Transverse colon (tissue), 4 donors: ENCODE results near the gene CALM3. TPM values are rescaled to one million over a fixed set of nuclear protein-coding genes. Genes with fewer than 3 reads are reported as not detected.

Source experiments
- DNase-seq: peaks from one replicate; pipeline ENCODE4 v3.0.0-alpha.2; 2019
- H3K27ac ChIP-seq, 4 donors: fragments of 200-600 bp; sonication (generic); 2 replicates each; pipeline ENCODE4 v1.5.1; 2016 to 2018; ENCODE audit warnings: inconsistent platforms in 4 of 4
- H3K27me3 ChIP-seq: fragments of 200-600 bp; sonication (generic); 2 replicates; pipeline ENCODE4 v1.5.1; 2017; ENCODE audit warnings: inconsistent platforms
- H3K36me3 ChIP-seq, 4 donors: fragments of 200-600 bp; sonication (generic); 2 replicates each; pipeline ENCODE4 v1.5.1; 2017 to 2019; ENCODE audit warnings: inconsistent platforms in 4 of 4
- H3K4me1 ChIP-seq, 4 donors: fragments of 200-600 bp; sonication (generic); 2 replicates each; pipeline ENCODE4 v1.5.1; 2017 to 2020; ENCODE audit warnings: inconsistent platforms in 4 of 4
- H3K4me3 ChIP-seq, 4 donors: fragments of 200-600 bp; sonication (generic); 1 replicate in 1 of 4; 2 replicates in 3 of 4; pipeline versions ENCODE4 v1.5.1 to v1.6.1; 2017 to 2019; ENCODE audit warnings: inconsistent platforms in 4 of 4
- H3K9me3 ChIP-seq, 2 donors: fragments of 200-600 bp; sonication (generic); 2 replicates each; pipeline ENCODE4 v1.5.1; 2017 to 2019; ENCODE audit warnings: inconsistent platforms in 2 of 2
- EP300 ChIP-seq: sonication (generic); formaldehyde crosslinking; IDR thresholded peaks from one replicate; pipeline ENCODE4 v1.6.1; 2017; ENCODE audit warnings: antibody characterized with exemption, low read depth
- POLR2A ChIP-seq: fragments of 450-650 bp; IDR thresholded peaks from one replicate; pipeline ENCODE4 v1.6.1; 2016; ENCODE audit warnings: antibody characterized with exemption, mild to moderate bottlenecking, moderate library complexity
- POLR2AphosphoS5 ChIP-seq, 3 donors: sonication (generic); formaldehyde crosslinking; IDR thresholded peaks; one replicate each; pipeline ENCODE4 v1.6.1; 2016; ENCODE audit warnings: antibody characterized with exemption in 3 of 3
- WGBS, 2 donors: methylation state at CpG; one replicate each; pipeline ENCODE4 v1.1.5; 2018; ENCODE audit warnings: low coverage in 1 of 2; 5-methylcytosine and 5-hydroxymethylcytosine counted together
- in situ Hi-C, 4 donors: fragments of 200-750 bp; cut with MboI; loops; one replicate each; pipeline versions ENCODE4 v1.15.0 to v1.15.1; 2017; ENCODE audit warnings: low sequenced_read_pairs in 3 of 4, low pct_ligation_motif_present in 1 of 4, low pct_unique_long_range_greater_than_20kb in 1 of 4
- intact Hi-C: fragments of 100-400 bp; cut with DNase I; formaldehyde crosslinking; loops from one replicate; pipeline ENCODE4 v1.15.1; 2023; ENCODE audit warnings: low total_unique reads
- total RNA-seq, 4 donors: library from RNA; depleted of rRNA; stranded (reverse); fragments of >200 nt; gene quantifications; one replicate each; pipeline ENCODE4 v1.1.0, GENCODE V29; 2016
- TF ChIP-seq, protein P1 (sequence below), 5 experiments: fragments of 200-600 bp in 3 of 5; fragments of 450-650 bp in 2 of 5; sonication (generic) in 3 of 5; IDR thresholded peaks; 1 replicate in 2 of 5; 2 replicates in 3 of 5; pipeline ENCODE4 v1.5.1; 2016 to 2017; ENCODE audit warnings: antibody characterized with exemption in 5 of 5, inconsistent platforms in 3 of 5, mild to moderate bottlenecking in 2 of 5, moderate library complexity in 1 of 5

Gene CALM3
- total RNA-seq, 4 donors from 2014 or later: 160 to 923 (median 194) TPM

DNA sequence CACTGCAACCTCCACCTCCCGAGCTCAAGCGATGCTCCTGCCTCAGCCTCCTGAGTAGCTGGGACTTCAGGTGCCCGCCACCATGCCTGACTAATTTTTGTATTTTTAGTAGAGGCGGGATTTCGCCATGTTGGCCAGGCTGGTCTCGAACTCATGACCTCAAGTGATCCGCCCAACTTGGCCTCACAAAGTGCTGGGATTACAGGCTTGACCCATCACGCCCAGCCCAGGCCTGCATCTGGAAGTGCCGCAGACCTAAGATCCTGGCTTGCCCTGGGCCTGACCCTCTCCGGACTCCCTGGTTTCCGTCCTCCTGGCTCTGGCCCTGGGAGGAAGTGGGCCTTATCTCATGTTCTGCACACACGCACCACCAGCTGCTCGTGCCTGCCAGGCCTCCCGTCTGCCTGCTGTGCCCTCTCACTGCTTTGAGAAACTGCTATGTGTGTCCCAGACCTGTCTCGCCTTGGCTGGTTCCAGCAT, 28.5 kb downstream of the CALM3 start:
- H3K9me3 ChIP-seq: no peaks in the 10 kb centered on the region
- in situ Hi-C loops (no loop called here), intact Hi-C loops (no loop called here)
- TF ChIP-seq, protein P1, sequence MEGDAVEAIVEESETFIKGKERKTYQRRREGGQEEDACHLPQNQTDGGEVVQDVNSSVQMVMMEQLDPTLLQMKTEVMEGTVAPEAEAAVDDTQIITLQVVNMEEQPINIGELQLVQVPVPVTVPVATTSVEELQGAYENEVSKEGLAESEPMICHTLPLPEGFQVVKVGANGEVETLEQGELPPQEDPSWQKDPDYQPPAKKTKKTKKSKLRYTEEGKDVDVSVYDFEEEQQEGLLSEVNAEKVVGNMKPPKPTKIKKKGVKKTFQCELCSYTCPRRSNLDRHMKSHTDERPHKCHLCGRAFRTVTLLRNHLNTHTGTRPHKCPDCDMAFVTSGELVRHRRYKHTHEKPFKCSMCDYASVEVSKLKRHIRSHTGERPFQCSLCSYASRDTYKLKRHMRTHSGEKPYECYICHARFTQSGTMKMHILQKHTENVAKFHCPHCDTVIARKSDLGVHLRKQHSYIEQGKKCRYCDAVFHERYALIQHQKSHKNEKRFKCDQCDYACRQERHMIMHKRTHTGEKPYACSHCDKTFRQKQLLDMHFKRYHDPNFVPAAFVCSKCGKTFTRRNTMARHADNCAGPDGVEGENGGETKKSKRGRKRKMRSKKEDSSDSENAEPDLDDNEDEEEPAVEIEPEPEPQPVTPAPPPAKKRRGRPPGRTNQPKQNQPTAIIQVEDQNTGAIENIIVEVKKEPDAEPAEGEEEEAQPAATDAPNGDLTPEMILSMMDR (IDR thresholded peaks at IDR 0.05): no peak
- TF ChIP-seq POLR2AphosphoS5 (IDR thresholded peaks at IDR 0.05) (no peak), EP300 (no peak), POLR2A (no peak)
- H3K27me3 ChIP-seq: peaks cover 26% of the 10 kb centered on the region
- DNase-seq: no peak
- H3K4me1 ChIP-seq: peaks cover 4 to 36% (median 21%) of the 10 kb centered on the region in 4 donors
- WGBS, 2 donors: 76% methylated on average over 15 of the region's 15 CpGs; no CpG with 5 or more reads in 1 of the 2 donors
- no peak overlapping the region for H3K27ac ChIP-seq
- no peaks in the 10 kb centered on the region for H3K36me3 ChIP-seq
- H3K4me3 ChIP-seq: no peak overlapping the region

DNA sequence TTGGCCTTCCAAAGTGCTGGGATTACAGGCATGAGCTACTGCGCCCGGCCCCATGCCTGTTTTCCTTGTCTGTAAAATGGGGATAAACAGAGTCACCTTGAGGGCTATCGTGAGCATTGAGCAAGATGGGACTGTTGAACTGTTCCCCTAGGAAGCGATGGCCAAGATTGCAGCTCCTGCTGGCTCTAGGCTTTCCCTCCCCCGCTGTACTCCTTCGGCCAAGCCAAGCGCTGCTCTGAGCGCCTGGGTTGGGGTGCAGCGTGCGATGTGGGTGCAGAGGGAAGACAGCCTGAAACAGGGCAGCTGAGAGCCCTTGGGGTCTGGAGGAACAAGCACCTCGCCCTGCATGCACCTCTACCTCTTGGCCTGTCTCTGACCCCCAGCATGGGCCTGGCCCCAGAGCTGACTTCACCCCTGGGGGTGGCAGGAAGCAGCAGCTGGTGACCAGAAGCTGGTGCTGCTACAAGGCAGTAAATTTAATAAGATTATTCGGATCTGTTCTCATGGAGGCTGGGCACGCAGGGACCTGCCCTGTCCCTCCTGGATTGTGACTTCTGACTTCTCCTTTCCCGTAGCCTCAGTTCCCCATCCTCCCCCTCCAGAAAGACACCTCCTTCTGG, 29.6 kb downstream of the CALM3 start:
- in situ Hi-C loops: no loop called here
- Histone ChIP-seq H3K36me3 (no peaks in the 10 kb centered on the region), H3K27me3 (peaks cover 33% of the 10 kb centered on the region), H3K4me3 (no peak overlapping the region), H3K4me1 (peaks cover 3 to 29% (median 16%) of the 10 kb centered on the region in 4 donors), H3K9me3 (no peaks in the 10 kb centered on the region), H3K27ac (no peak overlapping the region)
- no peak for DNase-seq
- WGBS, 2 donors: 82% methylated on average over 14 of the region's 14 CpGs; no CpG with 5 or more reads in 1 of the 2 donors
- intact Hi-C loops: no loop called here
- TF ChIP-seq POLR2A (no peak), EP300 (no peak), POLR2AphosphoS5 (IDR thresholded peaks at IDR 0.05) (no peak)
- TF ChIP-seq, protein P1 (IDR thresholded peaks at IDR 0.05): no peak

DNA sequence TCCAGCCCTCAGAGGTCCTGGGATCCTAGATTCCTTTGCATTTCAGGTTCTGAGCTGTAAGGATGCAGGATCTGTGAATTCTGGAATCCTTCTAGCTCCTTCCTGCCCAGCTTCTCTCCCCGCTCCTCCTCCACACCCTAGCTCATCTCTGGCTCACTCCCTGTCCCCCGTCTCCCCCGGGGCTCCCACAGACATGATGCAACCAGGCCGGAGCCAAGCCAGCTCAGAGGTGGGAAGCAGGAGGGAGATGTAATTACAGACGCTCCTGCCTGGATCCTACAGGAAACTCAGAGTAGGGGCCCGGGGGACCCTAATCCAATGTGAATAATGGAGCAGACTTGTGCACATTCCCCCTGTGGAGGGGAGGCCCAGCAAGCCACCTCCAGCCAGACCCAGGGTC, 30.4 kb downstream of the CALM3 start:
- DNase-seq: no peak
- TF ChIP-seq POLR2A: no peak
- TF ChIP-seq POLR2AphosphoS5 (IDR thresholded peaks at IDR 0.05): no peak
- TF ChIP-seq EP300: no peak
- TF ChIP-seq, protein P1 (IDR thresholded peaks at IDR 0.05): no peak
- WGBS, 2 donors: 40 to 67% methylated on average over 2 to 6 of the region's 6 CpGs
- Histone ChIP-seq H3K27ac (no peak overlapping the region), H3K4me3 (no peak overlapping the region), H3K27me3 (peaks cover 41% of the 10 kb centered on the region), H3K4me1 (peaks cover 3 to 24% (median 16%) of the 10 kb centered on the region in 4 donors), H3K36me3 (no peaks in the 10 kb centered on the region), H3K9me3 (no peaks in the 10 kb centered on the region)
- in situ Hi-C loops: no loop called here
- intact Hi-C loops: no loop called here

DNA sequence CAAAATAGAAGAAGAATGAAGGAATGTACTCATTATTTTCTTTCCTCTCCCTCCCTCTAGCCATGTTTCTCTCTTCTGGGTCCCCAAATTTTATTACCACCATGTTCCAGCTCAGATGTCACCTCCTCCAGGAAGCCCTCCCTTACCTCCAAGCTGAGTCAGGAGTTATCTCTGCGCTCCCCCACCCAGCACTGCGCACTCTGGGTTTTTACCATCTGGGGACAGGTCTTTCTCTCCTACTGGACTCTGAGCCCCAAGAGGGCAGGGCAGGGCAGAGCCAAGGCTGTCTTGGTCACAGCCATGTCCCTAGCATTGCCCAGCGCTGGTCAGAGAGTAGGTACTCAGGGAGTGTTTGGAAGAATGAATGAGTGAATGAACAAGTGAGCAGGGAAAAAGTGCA, 32.0 kb downstream of the CALM3 start:
- intact Hi-C loops: no loop called here
- TF ChIP-seq, protein P1 (IDR thresholded peaks at IDR 0.05): no peak
- TF ChIP-seq POLR2AphosphoS5 (IDR thresholded peaks at IDR 0.05): no peak
- no peak for TF ChIP-seq EP300
- no peak for TF ChIP-seq POLR2A
- Histone ChIP-seq H3K9me3 (no peaks in the 10 kb centered on the region), H3K4me1 (peaks cover 3 to 22% (median 17%) of the 10 kb centered on the region in 4 donors), H3K27me3 (peaks cover 51% of the 10 kb centered on the region), H3K36me3 (no peaks in the 10 kb centered on the region), H3K4me3 (no peak overlapping the region), H3K27ac (no peak overlapping the region)
- DNase-seq: no peak
- in situ Hi-C loops: no loop called here
- WGBS, 2 donors: 60 to 64% methylated on average over 2 to 3 of the region's 3 CpGs
